ENCODE results near the gene SOCS1. TPM values are rescaled to one million over a fixed set of nuclear protein-coding genes. Genes with fewer than 3 reads are reported as not detected.

SOCS1 gene
- total and polyA plus RNA-seq, 2 of the 4 experiments (the other 2 are of a cell fraction): 2.0 to 22.0 TPM

DNA sequence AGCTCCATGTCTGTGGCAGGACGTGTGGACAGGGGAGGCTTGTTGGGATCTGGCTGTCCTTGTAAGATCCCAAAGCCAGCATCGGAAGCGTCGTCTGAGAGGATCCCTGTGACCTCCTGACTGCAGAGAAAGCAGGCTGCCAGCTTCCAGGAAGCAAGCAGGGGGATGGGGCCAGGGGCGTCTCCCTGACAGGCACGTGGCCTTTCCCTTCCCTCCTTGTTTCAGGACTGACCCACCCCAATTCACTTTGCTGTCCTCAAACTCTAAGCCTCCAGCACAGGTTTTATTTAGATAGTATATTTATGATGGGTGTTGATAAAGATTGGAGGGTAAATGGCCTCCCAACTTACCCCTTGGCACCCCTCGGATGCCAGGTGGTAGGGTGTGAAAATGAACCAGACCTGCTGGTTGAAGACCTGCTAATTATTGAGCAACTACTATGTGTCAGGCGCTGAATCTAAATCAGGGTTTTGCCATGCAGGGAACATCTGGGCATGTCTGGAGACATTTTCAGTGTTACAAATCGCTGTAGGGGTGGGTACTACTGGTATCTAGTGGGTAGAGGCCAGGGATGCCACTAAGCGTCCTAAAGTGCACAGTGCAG is 24.5 kb downstream of the SOCS1 start:
- BruUV-seq (replicated peaks): no TSS peak
- ATAC-seq (ENCODE audit: low read depth) (no peak), DNase-seq (no peak)
- dilution Hi-C loops (cut with HindIII; ENCODE audit: low sequenced_read_pairs, unreplicated experiment): no loop called here
- in situ Hi-C loops (cut with MboI; ENCODE audit: low sequenced_read_pairs): no loop called here
- TF ChIP-seq, protein P1, sequence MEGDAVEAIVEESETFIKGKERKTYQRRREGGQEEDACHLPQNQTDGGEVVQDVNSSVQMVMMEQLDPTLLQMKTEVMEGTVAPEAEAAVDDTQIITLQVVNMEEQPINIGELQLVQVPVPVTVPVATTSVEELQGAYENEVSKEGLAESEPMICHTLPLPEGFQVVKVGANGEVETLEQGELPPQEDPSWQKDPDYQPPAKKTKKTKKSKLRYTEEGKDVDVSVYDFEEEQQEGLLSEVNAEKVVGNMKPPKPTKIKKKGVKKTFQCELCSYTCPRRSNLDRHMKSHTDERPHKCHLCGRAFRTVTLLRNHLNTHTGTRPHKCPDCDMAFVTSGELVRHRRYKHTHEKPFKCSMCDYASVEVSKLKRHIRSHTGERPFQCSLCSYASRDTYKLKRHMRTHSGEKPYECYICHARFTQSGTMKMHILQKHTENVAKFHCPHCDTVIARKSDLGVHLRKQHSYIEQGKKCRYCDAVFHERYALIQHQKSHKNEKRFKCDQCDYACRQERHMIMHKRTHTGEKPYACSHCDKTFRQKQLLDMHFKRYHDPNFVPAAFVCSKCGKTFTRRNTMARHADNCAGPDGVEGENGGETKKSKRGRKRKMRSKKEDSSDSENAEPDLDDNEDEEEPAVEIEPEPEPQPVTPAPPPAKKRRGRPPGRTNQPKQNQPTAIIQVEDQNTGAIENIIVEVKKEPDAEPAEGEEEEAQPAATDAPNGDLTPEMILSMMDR (conservative IDR thresholded peaks at IDR 0.05; ENCODE audit: low read depth, low read length): no peak
- TF ChIP-seq POLR2A (IDR thresholded peaks at IDR 0.05; ENCODE audit: low read depth, low read length): no peak
- Histone ChIP-seq H3K4me1 (ENCODE audit: control insufficient read depth, insufficient read depth, low read length) (peaks cover 2% of the 10 kb centered on the region; the same call in 1 of the 2 replicates), H3K23ac (ENCODE audit: low read depth, low read length) (no peak overlapping the region), H3K4ac (ENCODE audit: low read depth, low read length) (no peak overlapping the region), H3K18ac (ENCODE audit: low read depth, low read length) (no peak overlapping the region), H3K9me3 (ENCODE audit: control insufficient read depth, insufficient read depth, low read length) (no peaks in the 10 kb centered on the region), H2BK15ac (ENCODE audit: low read depth, low read length) (no peak overlapping the region), H2AK5ac (ENCODE audit: low read depth, low read length) (no peak overlapping the region), H3K9ac (ENCODE audit: low read depth, low read length) (no peak overlapping the region), H3K36me3 (ENCODE audit: control insufficient read depth, insufficient read depth, low read length) (no peaks in the 10 kb centered on the region), H4K91ac (ENCODE audit: insufficient read depth, low read depth, low read length) (no peak overlapping the region), H2BK20ac (ENCODE audit: low read depth, low read length) (no peak overlapping the region), H2AK9ac (replicated peaks; ENCODE audit: low read depth, low read length, poor library complexity) (no peak overlapping the region), H3K9me1 (ENCODE audit: insufficient read depth, low read length) (no peaks in the 10 kb centered on the region; the same call in 1 of the 2 replicates), H4K20me1 (ENCODE audit: insufficient read depth, low read length) (no peaks in the 10 kb centered on the region), H4K5ac (ENCODE audit: low read depth, low read length) (no peak overlapping the region), H3K4me3 (ENCODE audit: insufficient read depth, low read depth, low read length) (no peak overlapping the region), H3K27ac (ENCODE audit: insufficient read depth, low read length) (no peak overlapping the region), H3K56ac (ENCODE audit: extremely low read depth, insufficient read depth, low read length) (no peak overlapping the region), H3K79me1 (ENCODE audit: low read depth in 1 of 2, low read length in 2 of 2) (no peaks in the 10 kb centered on the region), H3K4me2 (ENCODE audit: low read depth, low read length) (no peak overlapping the region), H2BK5ac (ENCODE audit: low read depth, low read length, poor library complexity, severe bottlenecking) (no peak overlapping the region), H3K27me3 (ENCODE audit: control insufficient read depth, insufficient read depth, low read length) (no peaks in the 10 kb centered on the region; the same call in 1 of the 2 replicates), H3K14ac (replicated peaks; ENCODE audit: low read depth, low read length) (no peak overlapping the region), H4K8ac (ENCODE audit: low read depth in 2 of 2, low read length in 2 of 2) (no peak overlapping the region), H2BK120ac (ENCODE audit: low read depth, low read length) (no peak overlapping the region), H2AFZ (replicated peaks; ENCODE audit: low read length, poor library complexity) (peak overlapping the region; percentile 51)
- CTCF ChIA-PET: no interaction called here
- WGBS, 2 experiments (ENCODE audit: extremely low coverage in 2 of 2, insufficient read length in 1 of 2): 93% methylated on average over 2 of the region's 10 CpGs; no CpG with 5 or more reads in 1 of the 2 experiments
- intact Hi-C loops (cut with micrococcal nuclease): no loop called here
- POLR2A ChIA-PET (ENCODE audit: unreplicated experiment): no interaction called here

All from IMR-90 (cell line).